GM12892 (cell line): Measurements from ENCODE around the gene ADRA2C.

Experiments
- DNase-seq: peaks from one replicate; pipeline ENCODE4 v3.0.0; 2011; ENCODE audit not compliant: insufficient read length
- FAIRE-seq: peaks from 2 replicates; lab custom pipeline; 2011; peaks lifted over from hg19 to GRCh38; lab: Jason Lieb, UNC
- POLR2A ChIP-seq: IDR thresholded peaks from 2 replicates; pipeline ENCODE4 v1.6.1; 2011; ENCODE audit warnings: low read depth, low read length, control low read depth
- POLR2AphosphoS5 ChIP-seq: IDR thresholded peaks from 2 replicates; pipeline ENCODE4 v1.6.1; 2011; ENCODE audit warnings: low read depth, low read length, control low read depth
- TAF1 ChIP-seq: IDR thresholded peaks from 2 replicates; pipeline ENCODE4 v1.6.1; 2011; ENCODE audit warnings: low read depth, mild to moderate bottlenecking, control low read depth, low read length, borderline replicate concordance

ADRA2C gene

GRCh38 chr4:3776166-3777032, 10.2 kb downstream of the ADRA2C start:
- TF ChIP-seq TAF1 (no peak), POLR2A (no peak), POLR2AphosphoS5 (no peak)
- no peak for FAIRE-seq
- DNase-seq: no peak

- no peak for TF ChIP-seq POLR2A
- TF ChIP-seq TAF1: no peak
- no peak for TF ChIP-seq POLR2AphosphoS5
- no peak for DNase-seq
- no peak for FAIRE-seq
Observed at GRCh38 chr4:3777033-3777390, 10.8 kb downstream of the ADRA2C start.

- FAIRE-seq (no peak), DNase-seq (no peak)
- no peak for TF ChIP-seq POLR2A
Observed at GRCh38 chr4:3777669-3778068, 11.5 kb downstream of the ADRA2C start.

GRCh38 chr4:3779509-3779908, 13.3 kb downstream of the ADRA2C start:
- DNase-seq: no peak
- no peak for TF ChIP-seq POLR2A
- no peak for TF ChIP-seq TAF1
- no peak for TF ChIP-seq POLR2AphosphoS5
- FAIRE-seq: no peak

- TF ChIP-seq TAF1: no peak
- no peak for TF ChIP-seq POLR2AphosphoS5
- no peak for TF ChIP-seq POLR2A
- no peak for DNase-seq
- FAIRE-seq: no peak
Observed at GRCh38 chr4:3780347-3781171, 14.4 kb downstream of the ADRA2C start.

GRCh38 chr4:3781193-3781886, 15.2 kb downstream of the ADRA2C start:
- FAIRE-seq (no peak), DNase-seq (no peak)
- TF ChIP-seq POLR2AphosphoS5 (no peak), POLR2A (no peak), TAF1 (no peak)

GRCh38 chr4:3781997-3782930, 16.1 kb downstream of the ADRA2C start:
- TF ChIP-seq POLR2A: no peak
- FAIRE-seq: no peak
- DNase-seq: no peak

- FAIRE-seq (no peak), DNase-seq (no peak)
- TF ChIP-seq POLR2AphosphoS5: no peak
- no peak for TF ChIP-seq TAF1
- no peak for TF ChIP-seq POLR2A
Observed at GRCh38 chr4:3783693-3784306, 17.6 kb downstream of the ADRA2C start.

GRCh38 chr4:3784454-3785291, 18.5 kb downstream of the ADRA2C start:
- FAIRE-seq: no peak
- no peak for DNase-seq
- TF ChIP-seq TAF1 (no peak), POLR2AphosphoS5 (no peak), POLR2A (no peak)

GRCh38 chr4:3785292-3785565, 19.0 kb downstream of the ADRA2C start:
- TF ChIP-seq POLR2A: no peak

More at GRCh38 chr4:3785292-3785565, 19.0 kb downstream of the ADRA2C start:
- no peak for DNase-seq
- no peak for FAIRE-seq
